Activated naive CD4-positive, alpha-beta T cell (primary cell): ENCODE measurements around the gene HIPK4.
"Not testable (repeated sequence)": the region's sequence is repeated elsewhere in the genome, so short reads cannot be mapped to it uniquely, and the experiment has no call there.

Experiments
- DNase-seq, 4 experiments: peaks; one replicate each; lab custom pipeline; 2025; lab: John Stamatoyannopoulos, UW

The HIPK4 gene

DNA sequence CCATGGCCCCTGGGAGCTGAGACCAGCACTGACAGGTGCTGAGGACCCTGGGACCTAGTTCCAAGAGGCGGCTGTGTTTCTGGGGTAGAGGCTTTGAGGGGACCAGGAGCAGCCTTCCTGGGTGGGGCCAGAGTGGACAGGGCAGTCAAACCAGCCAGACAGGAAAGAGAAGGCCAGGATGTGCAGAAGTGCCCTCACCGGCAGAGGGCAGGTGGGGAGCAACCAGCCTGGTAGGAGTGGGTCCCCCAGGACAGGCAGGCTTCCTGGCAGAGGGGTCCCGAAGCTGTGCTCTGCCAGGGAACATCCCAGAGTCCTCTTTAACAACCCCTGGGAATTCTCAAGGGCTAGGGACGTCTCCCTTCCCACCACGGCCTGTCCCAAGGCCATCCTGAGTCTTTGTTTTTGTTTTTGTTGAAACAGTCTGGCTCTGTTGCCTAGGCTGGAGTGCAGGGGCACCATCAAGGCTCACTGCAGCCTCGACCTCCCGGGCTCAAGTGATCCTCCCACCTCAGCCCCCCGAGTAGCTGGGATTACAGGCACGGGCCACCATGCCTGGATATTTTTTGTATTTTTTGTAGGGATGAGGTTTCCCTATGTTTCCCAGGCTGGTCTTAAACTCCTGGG lies 3.0 kb upstream of the HIPK4 start:
- no peak for DNase-seq

DNA sequence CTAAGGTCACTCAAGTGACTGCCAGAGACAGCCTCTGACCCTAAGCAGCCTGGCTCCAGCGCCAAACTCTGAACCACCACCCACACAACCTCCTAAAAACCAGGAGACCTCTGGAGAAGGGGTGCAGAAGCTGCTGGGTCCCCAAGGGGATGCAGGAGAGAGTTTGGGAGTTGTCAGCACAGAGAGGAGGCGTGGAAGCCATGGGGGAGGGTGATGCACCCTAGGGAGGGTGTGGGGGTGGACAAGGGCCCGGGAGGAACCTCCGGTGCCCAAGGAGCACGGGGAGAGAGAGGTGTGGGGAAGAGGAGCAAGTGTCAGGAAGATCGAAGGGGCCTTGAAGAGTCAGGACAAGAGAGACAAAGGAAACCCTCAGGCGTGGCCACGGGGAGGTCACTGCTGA lies 2.1 kb upstream of the HIPK4 start:
- no peak for DNase-seq

DNA sequence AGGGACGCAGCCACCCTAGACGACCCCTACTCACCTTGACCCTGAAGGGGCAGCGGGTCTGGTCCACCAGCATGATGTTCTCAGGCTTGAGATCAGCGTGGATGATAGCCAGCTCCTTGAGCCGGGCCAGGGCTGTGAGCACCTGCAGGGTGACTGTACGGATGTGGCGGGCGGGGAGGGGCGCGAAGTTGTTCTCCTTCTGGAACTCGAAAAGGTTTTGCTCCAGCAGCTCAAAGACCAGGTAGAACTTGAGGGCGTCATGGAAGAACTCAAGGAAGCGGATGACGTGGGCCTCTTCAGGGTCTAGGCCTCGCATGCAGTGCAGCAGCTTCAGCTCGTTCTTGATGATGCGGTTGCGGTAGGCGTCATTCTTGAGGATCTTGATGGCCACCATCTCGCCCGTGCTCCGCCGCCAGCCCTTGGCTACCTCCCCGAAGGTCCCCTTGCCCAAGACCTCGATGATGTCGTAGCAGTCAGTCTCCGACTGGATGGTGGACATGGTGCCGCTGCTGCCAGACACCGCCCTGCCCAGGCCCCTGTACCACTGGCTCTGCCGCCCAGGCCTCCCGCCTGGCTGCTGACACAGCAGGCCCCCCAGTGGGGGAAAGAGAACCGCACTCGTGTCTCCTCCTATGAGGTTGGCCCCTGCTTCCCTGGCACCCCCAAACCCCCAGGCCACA lies 437 bp downstream of the HIPK4 start:
- no peak for DNase-seq

DNA sequence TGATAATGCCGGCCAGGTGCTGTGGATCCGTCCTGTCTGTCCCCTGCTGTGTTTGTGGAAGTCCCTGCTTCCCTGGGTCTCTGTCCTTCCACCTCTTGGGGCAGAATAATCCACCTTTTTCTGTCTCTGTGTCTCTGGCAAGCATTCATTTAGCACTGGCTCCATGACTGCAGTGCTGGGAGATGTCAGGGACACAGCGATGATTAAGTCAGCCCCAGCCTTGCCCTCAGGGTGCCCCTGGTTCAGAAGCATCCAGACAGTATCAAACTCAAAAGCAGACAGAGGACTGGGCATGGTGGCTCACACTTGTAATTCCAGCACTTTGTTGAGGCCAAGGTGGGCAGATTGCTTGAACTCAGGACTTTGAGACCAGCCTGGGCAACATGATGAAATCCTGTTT lies 1.5 kb downstream of the HIPK4 start:
- DNase-seq: no peak

DNA sequence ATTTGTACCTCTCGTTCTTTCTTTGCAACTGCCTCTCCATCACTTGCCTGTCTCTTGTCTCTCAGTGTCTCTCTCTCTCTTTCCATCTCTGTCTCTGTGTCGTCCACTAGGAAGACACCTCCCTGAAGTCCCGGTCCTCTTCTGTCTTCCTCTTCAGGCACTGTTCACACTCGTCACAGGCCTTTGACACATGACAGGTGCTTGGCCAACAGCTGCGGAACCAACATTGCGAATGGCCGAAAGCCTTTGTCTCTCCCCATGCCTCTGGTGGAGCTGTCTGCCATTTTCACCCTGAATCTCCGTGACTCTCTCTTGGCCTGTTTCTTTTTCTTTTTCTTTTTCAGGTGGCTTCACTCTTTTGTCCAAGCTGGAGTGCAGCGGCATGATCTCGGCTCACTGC lies 2.8 kb downstream of the HIPK4 start:
- DNase-seq: no peak

DNA sequence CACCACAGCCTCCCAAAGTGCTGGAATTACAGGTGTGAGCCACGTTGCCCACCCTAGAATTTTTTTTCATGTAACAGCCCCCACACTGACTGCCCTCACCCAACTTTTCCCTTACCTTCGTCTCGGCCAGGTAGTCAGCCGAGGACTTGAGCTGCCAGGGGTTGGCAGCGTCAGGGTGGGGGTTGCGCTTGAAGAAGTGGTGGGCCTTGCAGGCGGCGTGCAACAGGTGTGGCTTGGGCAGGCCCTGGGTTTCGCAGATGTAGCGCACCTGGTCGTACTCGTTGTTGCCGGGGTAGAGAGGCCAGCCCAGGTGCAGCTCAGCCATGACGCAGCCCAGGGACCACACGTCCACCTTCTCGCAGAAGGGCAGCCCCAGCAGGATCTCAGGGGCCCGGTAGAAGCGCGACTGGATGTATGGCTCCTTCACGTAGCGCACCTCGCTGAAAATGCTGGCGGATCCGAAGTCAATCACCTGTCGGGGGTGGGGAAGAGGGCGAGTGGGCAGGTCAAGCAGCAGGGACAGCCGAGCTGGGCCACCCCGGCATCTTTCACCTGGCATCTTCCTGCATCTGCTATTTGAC lies 6.2 kb downstream of the HIPK4 start:
- no peak for DNase-seq

DNA sequence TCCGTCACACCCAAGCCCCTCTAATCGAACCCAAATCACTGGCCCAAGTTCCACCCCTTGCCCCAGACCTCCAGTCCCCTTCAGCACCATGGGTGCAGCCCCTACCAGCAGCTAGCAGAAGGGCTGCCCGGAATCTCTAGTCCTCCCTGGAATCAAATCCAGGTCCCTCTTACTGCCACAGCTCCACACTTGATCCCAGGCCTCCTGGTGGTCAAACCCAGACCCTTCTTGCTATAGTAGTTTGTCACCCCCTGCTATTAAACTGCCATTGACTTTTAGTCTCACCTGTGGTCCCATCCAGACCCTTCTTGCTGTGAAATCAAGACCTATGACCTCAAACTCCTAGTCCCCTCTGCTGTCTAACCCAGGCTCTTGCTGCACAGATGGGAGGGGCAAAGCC lies 8.7 kb downstream of the HIPK4 start:
- no peak for DNase-seq

DNA sequence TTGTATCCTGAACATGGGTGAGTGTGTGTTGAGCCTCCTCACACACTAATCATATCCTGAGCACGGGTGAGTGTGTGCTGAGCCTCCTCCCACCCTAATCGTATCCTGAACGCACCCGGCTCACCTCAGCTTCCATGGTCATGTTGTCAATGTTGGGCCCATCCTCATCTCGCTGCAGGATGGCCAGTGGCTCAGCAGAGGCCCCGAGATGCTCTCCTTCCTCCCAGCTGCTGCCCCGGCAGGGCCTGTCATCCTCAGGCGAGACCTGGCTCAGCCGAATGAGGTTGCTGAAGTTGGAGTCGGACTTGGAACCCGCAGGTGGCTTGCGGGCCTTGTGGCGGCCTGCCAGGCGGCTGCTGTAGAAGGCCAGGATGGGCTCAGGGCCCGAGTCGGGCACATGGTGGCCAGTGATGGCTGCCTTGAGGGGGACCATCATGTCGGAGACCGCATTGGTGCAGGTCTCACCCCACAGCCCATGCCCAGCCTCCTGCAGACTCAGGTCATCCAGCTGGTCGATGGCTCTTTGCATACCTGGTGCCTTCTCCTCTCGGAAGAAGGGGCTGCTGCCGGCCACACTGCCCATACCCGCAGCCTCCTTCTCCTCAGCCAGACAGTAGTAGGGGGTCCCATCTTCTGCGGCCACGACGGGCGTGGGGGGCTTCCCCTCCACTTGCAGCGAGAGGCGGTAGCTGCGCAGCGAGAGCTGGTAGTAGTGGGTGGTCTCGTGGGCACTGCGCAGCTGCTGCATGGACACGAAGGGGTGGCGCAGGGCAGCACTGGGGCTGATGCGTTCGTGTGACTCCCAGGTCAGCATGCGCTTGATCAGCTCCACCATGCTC lies 9.6 kb downstream of the HIPK4 start:
- DNase-seq: no peak

DNA sequence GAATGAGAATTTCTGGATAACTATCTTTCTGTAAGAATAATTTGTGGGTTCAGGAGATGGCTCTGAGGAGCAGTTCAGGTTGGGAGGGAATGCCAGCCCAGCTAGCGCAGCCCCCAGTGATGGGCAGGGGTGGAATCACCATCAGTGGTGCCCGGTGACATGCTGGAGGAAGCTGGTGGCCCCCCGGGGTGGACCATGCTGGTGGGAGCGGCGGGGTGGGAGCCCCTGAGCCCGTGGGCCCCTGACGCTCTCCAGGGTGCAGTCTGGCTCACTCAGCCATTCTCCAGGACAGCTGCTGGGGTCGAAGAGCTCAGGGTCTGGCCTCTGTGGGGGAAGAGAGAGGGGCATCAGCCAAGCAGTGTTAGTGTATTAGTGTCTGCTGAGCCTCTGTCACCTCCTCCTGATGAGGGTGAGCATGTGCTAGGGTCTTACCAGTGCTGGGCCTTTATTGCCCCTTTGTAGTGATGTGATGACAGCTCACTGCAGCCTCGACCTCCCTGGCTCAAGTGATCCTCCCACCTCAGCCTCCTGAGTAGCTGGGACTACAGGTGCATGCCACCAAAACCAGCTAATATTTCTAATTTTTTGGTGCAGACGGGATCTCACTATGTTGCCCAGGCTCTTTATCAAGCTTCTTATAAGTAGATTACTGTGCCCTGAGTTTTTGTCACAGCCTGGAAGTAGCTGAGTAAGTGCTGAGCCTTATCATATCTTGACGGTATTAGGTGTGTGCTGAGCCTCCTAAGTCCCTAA lies 10.4 kb downstream of the HIPK4 start:
- no peak for DNase-seq

DNA sequence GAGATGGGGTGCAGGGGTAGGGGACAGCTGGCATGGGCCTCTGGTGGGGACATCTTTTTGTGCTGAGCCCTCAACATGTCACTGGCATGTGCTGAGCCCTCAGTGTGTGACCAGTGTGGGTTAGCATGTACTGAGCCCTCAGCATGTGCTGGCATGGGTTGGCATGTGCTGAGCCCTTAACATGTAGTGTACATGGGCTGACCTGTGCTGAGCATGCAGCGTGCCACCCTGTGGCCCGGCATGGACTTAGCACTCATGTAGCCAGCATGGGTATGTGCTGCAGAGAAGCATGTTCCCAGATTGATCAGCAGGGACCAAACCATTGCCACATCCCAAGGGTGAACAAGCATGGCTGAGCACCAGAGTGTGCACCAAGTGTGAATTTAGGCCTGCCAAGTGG lies 11.5 kb downstream of the HIPK4 start:
- DNase-seq: no peak

DNA sequence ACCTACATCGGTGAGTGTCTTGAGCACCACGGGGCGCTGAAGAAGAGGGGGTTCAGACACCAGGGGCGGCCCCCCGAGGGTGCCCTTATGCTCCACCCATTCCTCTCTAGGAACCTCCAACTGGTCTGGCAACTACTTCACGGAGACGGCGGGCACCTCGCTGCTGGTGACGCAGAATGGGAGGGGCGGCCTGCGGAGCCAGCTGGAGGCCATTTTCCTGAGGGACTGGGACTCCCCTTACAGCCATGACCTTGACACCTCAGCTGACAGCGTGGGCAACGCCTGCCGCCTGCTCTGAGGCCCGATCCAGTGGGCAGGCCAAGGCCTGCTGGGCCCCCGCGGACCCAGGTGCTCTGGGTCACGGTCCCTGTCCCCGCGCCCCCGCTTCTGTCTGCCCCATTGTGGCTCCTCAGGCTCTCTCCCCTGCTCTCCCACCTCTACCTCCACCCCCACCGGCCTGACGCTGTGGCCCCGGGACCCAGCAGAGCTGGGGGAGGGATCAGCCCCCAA lies 12.1 kb downstream of the HIPK4 start:
- no peak for DNase-seq

DNA sequence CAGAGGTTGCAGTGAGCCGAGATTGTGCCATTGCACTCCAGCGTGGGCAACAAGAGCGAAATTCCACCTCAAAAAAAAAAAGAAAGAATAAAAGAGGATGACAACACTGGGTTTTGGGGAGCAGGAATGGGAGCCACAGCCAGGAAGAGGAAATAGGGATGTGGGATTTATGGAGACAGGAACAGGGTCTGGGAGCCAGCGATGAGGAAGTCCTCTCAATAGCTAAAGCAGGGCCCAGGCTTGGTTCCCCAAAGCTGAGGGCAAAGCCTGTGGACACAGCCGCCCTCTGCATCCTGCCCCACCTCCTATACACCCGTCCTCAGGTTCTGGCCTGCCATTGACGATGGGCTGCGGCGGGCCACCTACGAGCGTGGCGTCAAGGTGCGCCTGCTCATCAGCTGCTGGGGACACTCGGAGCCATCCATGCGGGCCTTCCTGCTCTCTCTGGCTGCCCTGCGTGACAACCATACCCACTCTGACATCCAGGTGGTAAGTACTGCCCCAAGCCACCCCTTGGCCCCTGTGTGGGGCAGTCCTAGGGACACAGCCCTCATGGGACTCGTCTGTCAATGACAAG lies 13.6 kb downstream of the HIPK4 start:
- no peak for DNase-seq

DNA sequence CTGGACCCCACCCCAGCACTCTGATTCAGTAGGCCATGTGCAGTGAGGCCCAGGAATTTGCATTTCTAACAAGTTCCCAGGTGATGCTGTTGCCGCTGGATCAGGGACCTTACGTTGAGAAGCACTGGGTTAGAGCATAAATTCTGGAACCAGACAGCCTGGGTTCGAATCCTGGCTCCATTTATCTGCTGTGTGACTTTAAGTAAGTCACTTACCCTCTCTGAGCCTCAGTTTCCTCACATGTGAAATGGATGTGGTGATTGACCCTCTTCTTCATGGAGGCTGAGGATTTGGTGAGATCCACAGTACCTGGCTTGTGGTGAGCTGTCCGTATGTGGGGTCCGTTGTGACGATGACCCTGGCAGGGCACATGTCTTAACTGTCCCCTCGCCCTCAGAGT lies 15.9 kb downstream of the HIPK4 start:
- no peak for DNase-seq

DNA sequence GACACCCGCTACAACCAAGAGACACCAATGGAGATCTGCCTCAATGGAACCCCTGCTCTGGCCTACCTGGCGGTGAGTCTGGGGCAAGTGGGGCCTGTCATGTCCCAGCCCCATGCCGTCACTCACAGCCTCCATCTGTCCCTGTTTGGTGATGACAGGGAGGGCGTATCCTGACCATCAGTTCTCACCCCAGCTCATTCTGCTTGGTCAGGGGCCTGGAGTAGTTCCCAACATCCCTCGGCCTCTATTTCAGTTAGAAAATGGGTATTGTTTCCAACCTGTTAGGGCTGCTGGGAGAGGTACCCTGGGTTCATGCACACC lies 18.2 kb downstream of the HIPK4 start:
- no peak for DNase-seq

DNA sequence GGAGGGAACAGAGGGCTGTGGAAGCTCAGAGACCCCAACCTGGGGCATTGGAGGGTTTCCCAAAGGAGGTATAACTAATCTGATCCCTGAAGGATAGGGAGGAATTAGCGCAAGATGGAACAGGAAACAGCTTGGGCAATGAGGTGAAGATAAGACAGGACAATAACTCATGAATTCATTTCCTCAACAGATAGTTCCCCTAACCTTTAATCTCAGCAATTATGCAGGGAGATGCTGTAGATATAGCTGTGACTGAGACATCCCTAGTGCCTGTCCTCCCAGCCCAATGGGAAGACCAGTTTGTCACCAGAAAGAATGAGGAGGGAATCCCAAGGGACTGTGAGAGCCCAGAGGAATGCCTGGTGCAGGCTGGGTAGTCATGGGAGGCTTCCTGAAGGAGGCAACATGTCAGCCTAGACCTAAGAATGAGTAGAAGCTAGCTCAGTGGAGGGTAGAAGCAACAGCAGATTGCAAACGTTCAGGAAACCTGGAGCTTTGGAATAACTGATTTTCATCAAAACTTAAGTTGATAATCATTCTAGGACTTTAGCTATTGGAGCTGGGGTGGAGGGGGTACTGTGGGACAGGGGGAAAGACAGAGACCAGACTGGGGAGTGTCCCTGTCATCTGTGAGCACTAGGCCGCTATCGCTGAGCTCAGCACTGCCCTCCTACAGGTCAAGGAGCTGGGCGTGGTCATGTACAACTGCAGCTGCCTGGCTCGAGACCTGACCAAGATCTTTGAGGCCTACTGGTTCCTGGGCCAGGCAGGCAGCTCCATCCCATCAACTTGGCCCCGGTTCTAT lies 18.8 kb downstream of the HIPK4 start:
- no peak for DNase-seq

DNA sequence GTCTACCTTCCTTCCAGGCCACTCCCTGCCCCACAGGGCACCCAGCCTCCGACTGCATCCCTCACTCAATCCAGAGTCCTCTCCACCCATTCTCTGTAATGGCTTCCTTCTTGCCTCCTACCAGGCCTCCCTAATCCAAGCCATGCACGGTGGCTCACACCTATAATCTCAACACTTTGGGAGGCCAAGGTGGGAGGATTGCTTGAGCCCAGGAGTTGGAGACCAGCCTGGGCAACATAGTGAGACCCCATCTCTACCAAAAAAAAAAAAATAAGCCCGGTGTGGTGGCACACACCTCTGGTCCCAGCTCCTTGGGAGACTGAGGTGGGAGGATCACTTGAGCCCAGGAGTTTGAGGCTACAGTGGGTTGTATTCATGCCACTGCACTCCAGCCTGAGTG lies 19.7 kb downstream of the HIPK4 start:
- not testable (repeated sequence) for DNase-seq

DNA sequence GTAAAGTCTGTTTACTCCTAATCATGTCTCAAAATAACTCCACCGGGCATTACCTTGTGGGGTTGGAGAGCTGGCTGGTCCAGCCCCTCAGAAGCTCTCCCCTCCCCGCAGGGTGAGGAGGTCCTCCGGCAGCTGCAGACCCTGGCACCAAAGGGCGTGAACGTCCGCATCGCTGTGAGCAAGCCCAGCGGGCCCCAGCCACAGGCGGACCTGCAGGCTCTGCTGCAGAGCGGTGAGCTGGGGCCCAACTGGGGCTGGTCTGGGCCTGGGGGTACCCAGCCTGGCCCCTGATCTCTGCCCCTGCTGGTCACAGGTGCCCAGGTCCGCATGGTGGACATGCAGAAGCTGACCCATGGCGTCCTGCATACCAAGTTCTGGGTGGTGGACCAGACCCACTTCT lies 20.2 kb downstream of the HIPK4 start:
- DNase-seq: no peak

DNA sequence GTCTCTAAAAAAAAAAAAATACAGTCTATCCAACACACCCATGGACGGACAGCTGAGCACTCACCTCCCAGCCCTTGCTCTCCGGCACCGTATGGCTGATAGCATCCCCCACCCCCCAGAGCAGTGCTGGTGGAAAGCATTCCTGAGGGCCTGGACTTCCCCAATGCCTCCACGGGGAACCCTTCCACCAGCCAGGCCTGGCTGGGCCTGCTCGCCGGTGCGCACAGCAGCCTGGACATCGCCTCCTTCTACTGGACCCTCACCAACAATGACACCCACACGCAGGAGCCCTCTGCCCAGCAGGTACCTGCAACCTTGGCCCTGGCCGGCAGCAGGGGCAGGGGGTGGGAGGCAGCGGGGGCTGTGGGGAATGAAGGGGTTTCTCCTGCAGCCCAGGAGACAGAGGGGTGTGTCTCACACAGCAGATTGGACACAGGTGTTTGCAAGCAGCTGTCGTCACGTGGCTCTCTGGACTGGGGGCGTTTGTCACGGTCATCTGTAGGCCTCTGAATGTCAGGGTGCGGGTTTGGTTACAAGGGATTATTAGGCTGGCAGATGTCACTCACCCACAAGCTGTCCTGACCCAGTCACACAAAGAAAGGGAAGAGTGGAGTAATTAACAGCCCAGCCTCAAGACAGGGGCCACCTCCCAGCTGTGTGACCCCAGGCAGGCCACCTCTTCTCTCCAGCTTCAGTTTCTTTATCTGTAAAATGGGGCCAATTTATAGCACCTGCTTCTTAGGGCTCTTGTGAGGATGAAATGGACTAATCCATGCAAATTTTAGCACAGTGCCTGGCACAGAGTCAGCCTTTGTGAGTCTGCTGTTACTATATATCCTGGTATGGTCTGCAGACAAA lies 22.2 kb downstream of the HIPK4 start:
- DNase-seq: no peak

DNA sequence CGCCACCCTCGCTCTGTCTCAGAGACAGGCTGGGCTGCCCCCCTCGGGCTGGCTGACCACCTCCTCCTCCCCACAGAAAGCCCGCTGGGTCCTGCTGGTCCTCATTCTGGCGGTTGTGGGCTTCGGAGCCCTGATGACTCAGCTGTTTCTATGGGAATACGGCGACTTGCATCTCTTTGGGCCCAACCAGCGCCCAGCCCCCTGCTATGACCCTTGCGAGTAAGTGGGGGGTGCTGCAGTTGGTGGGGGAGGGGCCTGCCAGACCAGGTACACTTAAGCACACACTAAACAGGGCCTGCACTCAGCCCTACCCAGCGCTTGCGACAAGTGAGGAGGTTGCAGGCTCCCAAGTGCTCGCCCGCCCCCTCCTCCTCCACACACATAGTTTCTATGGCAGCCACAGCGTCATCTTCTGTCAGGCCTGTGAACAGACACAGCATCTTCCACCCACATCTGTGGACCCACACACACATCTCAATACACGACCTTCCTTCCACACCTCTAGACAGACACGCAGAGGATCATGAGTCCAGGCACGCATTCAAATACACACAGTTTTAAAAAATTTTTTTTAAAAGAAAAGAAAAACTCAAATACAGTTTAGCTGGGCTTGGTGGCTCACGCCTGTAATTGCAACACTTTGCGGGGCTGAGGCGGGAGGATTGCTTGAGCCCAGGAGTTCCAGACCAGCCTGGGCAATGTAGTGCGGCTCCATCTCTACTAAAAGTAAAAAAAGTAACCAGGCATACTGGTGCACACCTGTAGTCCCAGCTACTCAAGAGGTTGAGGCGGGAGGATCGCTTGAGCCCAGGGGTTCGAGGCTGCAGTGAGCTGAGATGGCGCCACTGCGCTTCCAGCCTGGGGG lies 23.1 kb downstream of the HIPK4 start:
- no peak for DNase-seq
